ENCODE results near the gene MEGF11. TPM values are rescaled to one million over a fixed set of nuclear protein-coding genes. Genes with fewer than 3 reads are reported as not detected.

The MEGF11 gene
- polyA plus RNA-seq, 2 of the 4 experiments (the other 2 are of a cell fraction) = 0.25 to 0.31 TPM

DNA sequence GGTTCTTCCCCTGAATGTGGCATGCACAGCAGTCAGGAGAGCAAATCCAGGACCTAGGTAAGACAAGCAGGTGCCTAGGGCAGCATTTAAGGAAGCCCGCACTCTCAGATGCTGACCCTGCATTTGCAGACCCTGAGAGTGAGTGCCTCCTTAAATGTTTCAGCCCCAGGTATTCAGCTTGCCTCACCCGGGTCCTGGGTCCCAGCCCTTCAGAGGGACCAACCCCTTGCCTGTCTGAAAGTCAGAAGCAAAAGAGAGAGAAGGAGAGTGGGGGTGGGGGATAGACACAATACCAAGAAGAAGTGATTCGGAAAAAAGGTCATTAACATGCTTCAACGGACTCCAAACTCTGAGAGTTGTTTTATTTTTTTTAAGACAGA lies 75.0 kb downstream of the MEGF11 start:
- FAIRE-seq (no peak), DNase-seq (ENCODE audit: low read depth in 1 of 2, low spot score in 1 of 2) (no peak), ATAC-seq (no peak)
- no peaks in the 10 kb centered on the region for H3K4me1 ChIP-seq
- ChIA-PET CTCF (interaction anchor here (0.5 to 2.8 kb wide), 3 partner anchors 13 to 296 kb away, joined by 3 to 15 read pairs (median 3); no protein-coding TSS in a partner anchor), POLR2A (no interaction called here)
- TF ChIP-seq ZNF302 (CRISPR knock-in tag; IDR thresholded peaks at IDR 0.05) (no peak), ZFP36 (IDR thresholded peaks at IDR 0.05; ENCODE audit: borderline replicate concordance, partially characterized antibody) (no peak), NFE2L2 (conservative IDR thresholded peaks at IDR 0.05; ENCODE audit: low read length) (no peak), RNF2 (IDR thresholded peaks at IDR 0.05; ENCODE audit: borderline replicate concordance, low read depth) (no peak), RFX5 (IDR thresholded peaks at IDR 0.05) (no peak), CBX2 (IDR thresholded peaks at IDR 0.05; ENCODE audit: borderline replicate concordance, low read depth) (no peak), MAZ (IDR thresholded peaks at IDR 0.05; ENCODE audit: borderline replicate concordance, low read depth, low read length) (no peak), FOXS1 (CRISPR knock-in tag; IDR thresholded peaks at IDR 0.05) (no peak), JUNB (IDR thresholded peaks at IDR 0.05) (no peak), HOXA7 (CRISPR knock-in tag; IDR thresholded peaks at IDR 0.05) (no peak), SREBF2 (IDR thresholded peaks at IDR 0.05) (no peak), GATA3 (IDR thresholded peaks at IDR 0.05; ENCODE audit: borderline replicate concordance) (no peak), PHF8 (IDR thresholded peaks at IDR 0.05; ENCODE audit: borderline replicate concordance, low read depth) (no peak), TP53 (CRISPR knock-in tag; IDR thresholded peaks at IDR 0.05) (no peak), EHF (CRISPR knock-in tag; IDR thresholded peaks at IDR 0.05) (no peak), KDM5A (IDR thresholded peaks at IDR 0.05) (no peak), ZC3H11A (IDR thresholded peaks at IDR 0.05) (no peak)
- TF ChIP-seq, protein P1, sequence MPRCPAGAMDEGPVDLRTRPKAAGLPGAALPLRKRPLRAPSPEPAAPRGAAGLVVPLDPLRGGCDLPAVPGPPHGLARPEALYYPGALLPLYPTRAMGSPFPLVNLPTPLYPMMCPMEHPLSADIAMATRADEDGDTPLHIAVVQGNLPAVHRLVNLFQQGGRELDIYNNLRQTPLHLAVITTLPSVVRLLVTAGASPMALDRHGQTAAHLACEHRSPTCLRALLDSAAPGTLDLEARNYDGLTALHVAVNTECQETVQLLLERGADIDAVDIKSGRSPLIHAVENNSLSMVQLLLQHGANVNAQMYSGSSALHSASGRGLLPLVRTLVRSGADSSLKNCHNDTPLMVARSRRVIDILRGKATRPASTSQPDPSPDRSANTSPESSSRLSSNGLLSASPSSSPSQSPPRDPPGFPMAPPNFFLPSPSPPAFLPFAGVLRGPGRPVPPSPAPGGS (IDR thresholded peaks at IDR 0.05) = no peak
- H3K9me3 ChIP-seq = no peaks in the 10 kb centered on the region
- H3K27ac ChIP-seq = no peak overlapping the region
- no peak overlapping the region for H3K4me3 ChIP-seq
- no peak overlapping the region for H3K4me2 ChIP-seq
- WGBS (ENCODE audit: missing lambda C conversion rate) = 48% methylated on average over 4 of the region's 4 CpGs

DNA sequence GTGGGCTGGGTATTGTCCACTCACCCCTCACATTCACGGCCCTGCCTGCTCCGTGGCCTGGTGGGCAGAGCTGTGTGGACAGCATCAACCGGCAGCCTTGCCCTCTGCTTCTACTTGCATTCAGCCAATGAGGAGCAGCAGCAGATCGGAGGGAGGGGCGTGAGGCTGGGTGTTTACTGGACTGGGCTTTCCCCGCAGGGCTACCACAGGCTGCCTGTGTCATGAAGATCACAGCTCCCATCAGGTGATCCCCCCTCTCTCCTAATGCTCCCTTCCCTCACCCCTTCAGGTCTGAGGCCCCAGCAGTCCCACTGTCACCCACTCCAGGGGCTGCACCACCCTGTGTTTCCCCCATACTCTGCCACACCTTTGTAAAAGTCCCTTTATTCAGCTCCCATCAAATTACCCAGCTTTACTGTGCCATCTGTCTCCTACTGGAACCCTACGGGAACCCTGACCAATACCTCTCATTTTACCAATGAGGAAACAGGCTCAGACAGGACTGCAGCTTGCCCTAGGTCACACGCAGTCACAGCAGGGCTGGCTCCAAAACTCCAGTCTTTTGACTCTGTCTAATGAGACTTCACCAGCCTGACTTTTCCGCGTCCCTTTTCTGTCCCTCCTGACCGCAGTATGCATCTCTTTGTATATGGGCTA lies 81.1 kb downstream of the MEGF11 start:
- Histone ChIP-seq H3K4me2 (no peak overlapping the region), H3K27ac (no peak overlapping the region), H3K4me3 (no peak overlapping the region), H3K9me3 (no peaks in the 10 kb centered on the region), H3K4me1 (no peaks in the 10 kb centered on the region)
- ATAC-seq (peak in 1 of 2 experiments; percentile 34; a peak in 2 of 6 replicates), FAIRE-seq (no peak), DNase-seq (ENCODE audit: low read depth in 1 of 2, low spot score in 1 of 2) (no peak)
- ChIA-PET CTCF (interaction anchor here (1.4 to 2.6 kb wide), 2 partner anchors 9 to 109 kb away, joined by 3 to 5 read pairs; no protein-coding TSS in a partner anchor), POLR2A (no interaction called here)
- WGBS (ENCODE audit: missing lambda C conversion rate) = 59% methylated on average over 11 of the region's 11 CpGs
- no peak for TF ChIP-seq RFX5 (IDR thresholded peaks at IDR 0.05)
- TF ChIP-seq HDAC2 (IDR thresholded peaks at IDR 0.05) = no peak
- no peak for TF ChIP-seq MAFK (IDR thresholded peaks at IDR 0.05; ENCODE audit: partially characterized antibody)
- no peak for TF ChIP-seq EHF (CRISPR knock-in tag; IDR thresholded peaks at IDR 0.05)
- TF ChIP-seq POLR2A (IDR thresholded peaks at IDR 0.05; ENCODE audit: low read length) = peak; percentile 14; the same call in 1 of the 2 replicates
- no peak for TF ChIP-seq HOXA7 (CRISPR knock-in tag; IDR thresholded peaks at IDR 0.05)
- TF ChIP-seq, protein P2, sequence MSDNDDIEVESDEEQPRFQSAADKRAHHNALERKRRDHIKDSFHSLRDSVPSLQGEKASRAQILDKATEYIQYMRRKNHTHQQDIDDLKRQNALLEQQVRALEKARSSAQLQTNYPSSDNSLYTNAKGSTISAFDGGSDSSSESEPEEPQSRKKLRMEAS (IDR thresholded peaks at IDR 0.05) = no peak
- TF ChIP-seq, protein P3, sequence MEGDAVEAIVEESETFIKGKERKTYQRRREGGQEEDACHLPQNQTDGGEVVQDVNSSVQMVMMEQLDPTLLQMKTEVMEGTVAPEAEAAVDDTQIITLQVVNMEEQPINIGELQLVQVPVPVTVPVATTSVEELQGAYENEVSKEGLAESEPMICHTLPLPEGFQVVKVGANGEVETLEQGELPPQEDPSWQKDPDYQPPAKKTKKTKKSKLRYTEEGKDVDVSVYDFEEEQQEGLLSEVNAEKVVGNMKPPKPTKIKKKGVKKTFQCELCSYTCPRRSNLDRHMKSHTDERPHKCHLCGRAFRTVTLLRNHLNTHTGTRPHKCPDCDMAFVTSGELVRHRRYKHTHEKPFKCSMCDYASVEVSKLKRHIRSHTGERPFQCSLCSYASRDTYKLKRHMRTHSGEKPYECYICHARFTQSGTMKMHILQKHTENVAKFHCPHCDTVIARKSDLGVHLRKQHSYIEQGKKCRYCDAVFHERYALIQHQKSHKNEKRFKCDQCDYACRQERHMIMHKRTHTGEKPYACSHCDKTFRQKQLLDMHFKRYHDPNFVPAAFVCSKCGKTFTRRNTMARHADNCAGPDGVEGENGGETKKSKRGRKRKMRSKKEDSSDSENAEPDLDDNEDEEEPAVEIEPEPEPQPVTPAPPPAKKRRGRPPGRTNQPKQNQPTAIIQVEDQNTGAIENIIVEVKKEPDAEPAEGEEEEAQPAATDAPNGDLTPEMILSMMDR (IDR thresholded peaks at IDR 0.05) = no peak
